ENCODE data around the gene ARHGAP21. TPM values are rescaled to one million over a fixed set of nuclear protein-coding genes. Genes with fewer than 3 reads are reported as not detected.

ARHGAP21 gene
- total and polyA plus RNA-seq, 9 of the 15 experiments (the other 6 are each of a cell fraction or from before 2014, with no cell fraction given) = 13.6 to 145 (median 60.8) TPM

DNA sequence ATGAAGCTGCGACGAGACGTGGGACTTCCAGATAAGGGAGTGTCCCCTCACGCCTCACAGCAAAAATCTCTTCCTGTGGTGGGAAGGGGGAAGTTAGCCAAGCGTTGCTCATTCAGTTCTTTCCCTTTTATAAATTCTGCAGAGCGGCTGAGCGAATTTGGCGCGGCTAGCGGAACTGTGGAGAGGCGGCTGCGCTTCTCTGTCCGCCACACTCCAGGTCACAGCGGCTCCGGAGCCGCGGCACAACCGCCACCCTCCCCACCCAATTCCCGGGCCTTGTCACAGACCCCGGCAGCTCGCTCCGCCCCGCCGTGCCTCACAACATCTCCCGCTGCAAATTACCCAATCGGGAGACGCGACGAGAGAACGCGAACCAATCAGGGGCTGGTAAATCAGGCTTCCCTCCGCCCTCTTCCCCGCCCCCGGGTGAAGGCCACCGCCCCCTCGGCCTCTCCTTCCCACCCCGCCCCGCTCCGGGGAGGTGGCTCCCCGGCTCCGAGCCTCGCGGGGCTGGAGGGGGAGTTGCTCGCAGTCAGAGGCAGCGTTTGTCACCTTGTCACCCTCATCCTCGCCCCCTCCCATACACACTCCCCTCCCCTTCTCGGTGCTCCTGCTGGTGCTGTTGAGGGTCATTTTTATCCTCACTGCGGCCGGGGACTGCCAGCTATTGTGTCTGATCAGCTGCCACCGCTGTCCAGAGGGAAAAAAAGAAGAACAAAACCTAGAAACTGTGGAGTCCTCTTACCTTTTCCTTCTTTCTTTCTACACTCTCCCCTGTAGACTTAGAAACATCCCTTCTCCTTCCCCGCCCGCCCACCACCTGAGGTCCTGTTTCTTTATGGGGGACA is 918 bp upstream of the ARHGAP21 start (continued):
- TF ChIP-seq ATF1 (CRISPR knock-in tag; IDR thresholded peaks at IDR 0.05) (no peak), ATF1 (tag; IDR thresholded peaks at IDR 0.05) (peak; percentile 79), CBX1 (IDR thresholded peaks at IDR 0.05; ENCODE audit: low read depth) (0 out of 2 replicates have a peak, but pooled peaks have one; percentile 16), RBM39 (optimal IDR thresholded peaks at IDR 0.05; ENCODE audit: low read depth, low read length) (no peak), SRF (CRISPR knock-in tag; IDR thresholded peaks at IDR 0.05) (peak in 1 of 2 experiments; percentile 37; a peak in 1 of 4 replicates), SAP30 (IDR thresholded peaks at IDR 0.05; ENCODE audit: borderline replicate concordance, insufficient read depth, low read depth, low read length, poor library complexity, severe bottlenecking) (peak; percentile 2), SIN3A (IDR thresholded peaks at IDR 0.05; ENCODE audit: borderline replicate concordance in 2 of 2, control insufficient read depth in 1 of 2, low read depth in 2 of 2, low read length in 2 of 2) (peak; percentile 26 to 34; a peak in 2 of 4 replicates), PKNOX1 (IDR thresholded peaks at IDR 0.05) (peak; percentile 63; the same call in 1 of the 2 replicates), CEBPB (tag; IDR thresholded peaks at IDR 0.05) (peak; percentile 27; the same call in 1 of the 2 replicates), BCL6 (CRISPR knock-in tag; IDR thresholded peaks at IDR 0.05) (no peak), BHLHE40 (IDR thresholded peaks at IDR 0.05; ENCODE audit: low read length) (0 out of 2 replicates have a peak, but pooled peaks have one; percentile 9), ZNF830 (CRISPR knock-in tag; IDR thresholded peaks at IDR 0.05) (no peak), SMARCE1 (IDR thresholded peaks at IDR 0.05) (no peak; the same call in 1 of the 2 replicates), POLR2H (tag; IDR thresholded peaks at IDR 0.05; ENCODE audit: low read depth) (peak; percentile 56; the same call in 1 of the 2 replicates), KDM4B (IDR thresholded peaks at IDR 0.05; ENCODE audit: borderline replicate concordance in 2 of 2, low read depth in 1 of 2) (no peak), ZZZ3 (IDR thresholded peaks at IDR 0.05) (no peak), CBX5 (IDR thresholded peaks at IDR 0.05; ENCODE audit: borderline replicate concordance, low read depth) (no peak), THAP7 (CRISPR knock-in tag; IDR thresholded peaks at IDR 0.05) (0 out of 2 replicates have a peak, but pooled peaks have one; percentile 34), MCM3 (IDR thresholded peaks at IDR 0.05) (no peak), JUN (IDR thresholded peaks at IDR 0.05; ENCODE audit: borderline replicate concordance, low read depth, low read length) (no peak), JUN (CRISPR knock-in tag; IDR thresholded peaks at IDR 0.05; ENCODE audit: borderline replicate concordance) (no peak), KDM1A (IDR thresholded peaks at IDR 0.05) (0 out of 4 replicates have a peak, but pooled peaks of 1 of the 2 experiments have one; percentile 47), NBN (IDR thresholded peaks at IDR 0.05; ENCODE audit: low read depth) (0 out of 2 replicates have a peak, but pooled peaks have one; percentile 14), HMGN3 (IDR thresholded peaks at IDR 0.05; ENCODE audit: borderline replicate concordance, extremely low read depth, insufficient read length, low read depth, low read length) (peak; percentile 58), LEF1 (IDR thresholded peaks at IDR 0.05) (no peak)
